ENCODE data around the gene REEP1. TPM values are rescaled to one million over a fixed set of nuclear protein-coding genes. Genes with fewer than 3 reads are reported as not detected.

REEP1 gene
- total RNA-seq, 4 donors from 2014 or later, result 0.34 to 5.2 (median 2.4) TPM

- no peaks in the 10 kb centered on the region for H3K27me3 ChIP-seq
- no peak overlapping the region for H3K4me3 ChIP-seq
- 77% methylated on average over 5 of the region's 5 CpGs for WGBS
- no peaks in the 10 kb centered on the region for H3K9me3 ChIP-seq
- DNase-seq (ENCODE audit: low spot score in 2 of 2), result no peak
- H3K27ac ChIP-seq, result no peak overlapping the region
- H3K36me3 ChIP-seq, result no peaks in the 10 kb centered on the region
- peaks cover 10% of the 10 kb centered on the region for H3K4me1 ChIP-seq
- TF ChIP-seq POLR2A (IDR thresholded peaks at IDR 0.05) (no peak), EP300 (IDR thresholded peaks at IDR 0.05) (no peak), CTCF (IDR thresholded peaks at IDR 0.05) (no peak), POLR2AphosphoS5 (IDR thresholded peaks at IDR 0.05) (no peak)
Measured at GRCh38 chr2:86305915-86306254, 31.5 kb downstream of the REEP1 start.

GRCh38 chr2:86305195-86305914 is 32.1 kb downstream of the REEP1 start:
- no peak overlapping the region for H3K27ac ChIP-seq
- H3K36me3 ChIP-seq, result no peaks in the 10 kb centered on the region
- TF ChIP-seq POLR2AphosphoS5 (IDR thresholded peaks at IDR 0.05) (no peak), POLR2A (IDR thresholded peaks at IDR 0.05) (no peak), EP300 (IDR thresholded peaks at IDR 0.05) (no peak), CTCF (IDR thresholded peaks at IDR 0.05) (no peak)
- WGBS, result 78% methylated on average over 5 of the region's 5 CpGs
- no peak overlapping the region for H3K4me3 ChIP-seq
- no peaks in the 10 kb centered on the region for H3K9me3 ChIP-seq
- H3K27me3 ChIP-seq, result no peaks in the 10 kb centered on the region
- H3K4me1 ChIP-seq, result peaks cover 10% of the 10 kb centered on the region
- DNase-seq (ENCODE audit: low spot score in 2 of 2), result peak in 1 of 2 donors; percentile 4

GRCh38 chr2:86304416-86304815 is 33.0 kb downstream of the REEP1 start:
- Histone ChIP-seq H3K36me3 (no peaks in the 10 kb centered on the region), H3K4me1 (peaks cover 10% of the 10 kb centered on the region), H3K9me3 (no peaks in the 10 kb centered on the region), H3K4me3 (no peak overlapping the region), H3K27ac (no peak overlapping the region), H3K27me3 (no peaks in the 10 kb centered on the region)
- WGBS, result 97% methylated on average over 3 of the region's 3 CpGs
- TF ChIP-seq POLR2AphosphoS5 (IDR thresholded peaks at IDR 0.05) (no peak), EP300 (IDR thresholded peaks at IDR 0.05) (no peak), CTCF (IDR thresholded peaks at IDR 0.05) (no peak), POLR2A (IDR thresholded peaks at IDR 0.05) (no peak)
- peak in 1 of 2 donors; percentile 32 for DNase-seq (ENCODE audit: low spot score in 2 of 2)

- no peak for DNase-seq (ENCODE audit: low spot score in 2 of 2)
- TF ChIP-seq POLR2AphosphoS5 (IDR thresholded peaks at IDR 0.05), result no peak
- TF ChIP-seq EP300 (IDR thresholded peaks at IDR 0.05), result no peak
- TF ChIP-seq POLR2A (IDR thresholded peaks at IDR 0.05), result no peak
- no peak for TF ChIP-seq CTCF (IDR thresholded peaks at IDR 0.05)
- H3K27me3 ChIP-seq, result no peaks in the 10 kb centered on the region
- no peak overlapping the region for H3K4me3 ChIP-seq
- no peak overlapping the region for H3K27ac ChIP-seq
- WGBS, result 53% methylated on average over 1 of the region's 1 CpG
- peaks cover 10% of the 10 kb centered on the region for H3K4me1 ChIP-seq
- H3K36me3 ChIP-seq, result no peaks in the 10 kb centered on the region
- H3K9me3 ChIP-seq, result no peaks in the 10 kb centered on the region
Measured at GRCh38 chr2:86302320-86302719, 35.1 kb downstream of the REEP1 start.

GRCh38 chr2:86301711-86302202 is 35.7 kb downstream of the REEP1 start:
- peaks cover 10% of the 10 kb centered on the region for H3K4me1 ChIP-seq
- TF ChIP-seq EP300 (IDR thresholded peaks at IDR 0.05) (no peak), POLR2AphosphoS5 (IDR thresholded peaks at IDR 0.05) (no peak), POLR2A (IDR thresholded peaks at IDR 0.05) (no peak), CTCF (IDR thresholded peaks at IDR 0.05) (no peak)
- H3K27me3 ChIP-seq, result no peaks in the 10 kb centered on the region
- 68% methylated on average over 3 of the region's 3 CpGs for WGBS
- H3K4me3 ChIP-seq, result no peak overlapping the region
- no peaks in the 10 kb centered on the region for H3K9me3 ChIP-seq
- no peaks in the 10 kb centered on the region for H3K36me3 ChIP-seq
- DNase-seq (ENCODE audit: low spot score in 2 of 2), result peak in 1 of 2 donors; percentile 55
- H3K27ac ChIP-seq, result no peak overlapping the region

Data from suprapubic skin (tissue), 4 donors.